GM23338 (cell line): ENCODE results near the gene KRTAP13-1. TPM values are rescaled to one million over a fixed set of nuclear protein-coding genes. Genes with fewer than 3 reads are reported as not detected.

Experiments used
- ATAC-seq: fragments of 200-7000 bp; cut with Tn5 transposase; 3 replicates; pipeline ENCODE4 v1.9.1; 2020
- DNase-seq: peaks from one replicate; pipeline ENCODE4 v3.0.0-alpha.2; 2015; ENCODE audit warnings: low spot score
- H2AFZ ChIP-seq: fragments of 200-600 bp; sonication (generic); 2 replicates; pipeline ENCODE4 v1.8.0; 2016; ENCODE audit warnings: antibody characterized with exemption, mild to moderate bottlenecking, moderate library complexity
- H3F3A ChIP-seq: fragments of 200-600 bp; sonication (generic); replicated peaks from 2 replicates; pipeline ENCODE4 v1.8.0; 2017; ENCODE audit warnings: antibody characterized with exemption, mixed run types, low read depth
- H3K27ac ChIP-seq: fragments of 200-600 bp; sonication (generic); 2 replicates; pipeline ENCODE4 v1.6.1; 2016; ENCODE audit warnings: low read depth
- H3K27me3 ChIP-seq: fragments of 200-600 bp; sonication (generic); 2 replicates; pipeline ENCODE4 v1.8.0; 2016; ENCODE audit warnings: mild to moderate bottlenecking, mixed run types, moderate library complexity; ENCODE audit not compliant: insufficient read depth
- H3K36me3 ChIP-seq: fragments of 200-600 bp; sonication (generic); 2 replicates; pipeline ENCODE4 v1.8.0; 2016; ENCODE audit warnings: mild to moderate bottlenecking; ENCODE audit not compliant: insufficient read depth
- H3K4me1 ChIP-seq: fragments of 200-600 bp; sonication (generic); 2 replicates; pipeline ENCODE4 v1.8.0; 2016; ENCODE audit warnings: mild to moderate bottlenecking, moderate library complexity; ENCODE audit not compliant: insufficient read depth
- H3K4me2 ChIP-seq: fragments of 200-600 bp; sonication (generic); 2 replicates; pipeline ENCODE4 v1.7.1; 2017; ENCODE audit warnings: mixed run types
- H3K4me3 ChIP-seq: fragments of 200-600 bp; sonication (generic); 2 replicates; pipeline ENCODE4 v1.6.1; 2016; ENCODE audit warnings: mixed run types
- H3K79me2 ChIP-seq: fragments of 200-600 bp; sonication (generic); replicated peaks from 2 replicates; pipeline ENCODE4 v1.8.0; 2017; ENCODE audit warnings: mild to moderate bottlenecking; ENCODE audit not compliant: insufficient read depth
- H3K9me2 ChIP-seq: fragments of 200-600 bp; sonication (generic); 2 replicates; pipeline ENCODE4 v1.8.0; 2017; ENCODE audit not compliant: insufficient read depth
- H4K20me1 ChIP-seq: fragments of 200-600 bp; sonication (generic); replicated peaks from 2 replicates; pipeline ENCODE4 v1.8.0; 2017; ENCODE audit warnings: mild to moderate bottlenecking; ENCODE audit not compliant: insufficient read depth
- H3K27ac Mint-ChIP-seq: 2 replicates; pipeline ENCODE4 v1.8.0; 2020; ENCODE audit warnings: inconsistent platforms, mild to moderate bottlenecking, moderate library complexity, mixed read lengths
- H3K27me3 Mint-ChIP-seq: 3 replicates; pipeline ENCODE4 v1.8.0; 2022; ENCODE audit warnings: low read depth, mild to moderate bottlenecking, moderate library complexity, mixed read lengths, inconsistent platforms; ENCODE audit not compliant: insufficient read depth, poor library complexity
- H3K36me3 Mint-ChIP-seq: 3 replicates; pipeline ENCODE4 v1.8.0; 2021; ENCODE audit warnings: low read depth, mild to moderate bottlenecking, inconsistent platforms, moderate library complexity, mixed read lengths
- H3K4me1 Mint-ChIP-seq: 3 replicates; pipeline ENCODE4 v1.8.0; 2020; ENCODE audit warnings: mild to moderate bottlenecking, inconsistent platforms, mixed read lengths
- H3K4me3 Mint-ChIP-seq: 3 replicates; pipeline ENCODE4 v1.8.0; 2021; ENCODE audit warnings: moderate library complexity, mild to moderate bottlenecking, inconsistent platforms, mixed read lengths
- H3K9me3 Mint-ChIP-seq: 3 replicates; pipeline ENCODE4 v1.8.0; 2020; ENCODE audit warnings: moderate library complexity, mild to moderate bottlenecking, inconsistent platforms, mixed read lengths
- CREB1 ChIP-seq: fragments of 250-450 bp; sonication (Bioruptor Pico); IDR thresholded peaks from 2 replicates; pipeline ENCODE4 v1.5.0; 2020; ENCODE audit warnings: low read depth, mild to moderate bottlenecking, moderate library complexity
- EZH2 ChIP-seq: fragments of 200-600 bp; sonication (generic); IDR thresholded peaks from one replicate; pipeline ENCODE4 v1.8.0; 2017; ENCODE audit warnings: antibody characterized with exemption, mild to moderate bottlenecking, low read depth; ENCODE audit not compliant: unreplicated experiment
- EZH2phosphoT487 ChIP-seq: fragments of 200-600 bp; sonication (generic); IDR thresholded peaks from one replicate; pipeline ENCODE4 v1.8.1; 2018; ENCODE audit warnings: antibody characterized with exemption; ENCODE audit not compliant: unreplicated experiment
- NANOG ChIP-seq: IDR thresholded peaks from 2 replicates; pipeline ENCODE4 v1.6.1; 2016; ENCODE audit warnings: antibody characterized with exemption, borderline replicate concordance
- POLR2AphosphoS5 ChIP-seq: IDR thresholded peaks from 2 replicates; pipeline ENCODE4 v1.6.1; 2016; ENCODE audit warnings: antibody characterized with exemption, low read depth
- REST ChIP-seq: IDR thresholded peaks from one replicate; pipeline ENCODE4 v1.6.1; 2018; ENCODE audit warnings: antibody characterized with exemption; ENCODE audit not compliant: unreplicated experiment
- ZNF114 ChIP-seq: fragments of 250-450 bp; sonication (Bioruptor Pico); IDR thresholded peaks from 2 replicates; pipeline ENCODE4 v1.5.0; 2020; ENCODE audit warnings: mild to moderate bottlenecking, moderate library complexity
- ZNF462 ChIP-seq: fragments of 250-450 bp; sonication (Bioruptor Pico); IDR thresholded peaks from 2 replicates; pipeline ENCODE4 v1.5.0; 2020; ENCODE audit warnings: mild to moderate bottlenecking, moderate library complexity
- polyA plus RNA-seq: library from polyadenylated mRNA; unstranded; fragments of >200 nt; fragmentation: Nextera tagmentation; extraction: Ambion mirVana; gene quantifications from 2 replicates; pipeline ENCODE4 v1.2.1, GENCODE V29; 2016
- total RNA-seq: library from RNA; depleted of rRNA; stranded (reverse); fragments of >200 nt; shearing (Covaris generic); gene quantifications from 2 replicates; pipeline ENCODE4 v1.2.3, GENCODE V29; 2014

The KRTAP13-1 gene
- total and polyA plus RNA-seq, 2 experiments from 2014 or later, result not detected

- TF ChIP-seq ZNF462, result no peak
Observed at GRCh38 chr21:30354308-30355005, 41.4 kb upstream of the KRTAP13-1 start (continued).

- Mint-ChIP-seq H3K9me3 (no peaks in the 10 kb centered on the region), H3K27me3 (no peaks in the 10 kb centered on the region), H3K36me3 (no peaks in the 10 kb centered on the region), H3K4me1 (no peaks in the 10 kb centered on the region), H3K27ac (no peak overlapping the region), H3K4me3 (no peak overlapping the region)
- Histone ChIP-seq H3K9me2 (peaks cover 2% of the 10 kb centered on the region; the same call in 1 of the 2 replicates), H3K4me2 (no peak overlapping the region), H3K79me2 (no peaks in the 10 kb centered on the region), H3K4me1 (no peaks in the 10 kb centered on the region), H3K27ac (no peak overlapping the region), H2AFZ (no peak overlapping the region), H3F3A (no peaks in the 10 kb centered on the region), H3K36me3 (no peaks in the 10 kb centered on the region), H3K4me3 (no peak overlapping the region), H3K27me3 (no peaks in the 10 kb centered on the region), H4K20me1 (no peaks in the 10 kb centered on the region)
- no peak for ATAC-seq
- TF ChIP-seq CREB1 (CRISPR knock-in tag) (no peak), ZNF114 (CRISPR knock-in tag) (no peak), EZH2phosphoT487 (no peak), REST (no peak), EZH2 (no peak), NANOG (no peak), POLR2AphosphoS5 (no peak)
- DNase-seq, result no peak
Observed at GRCh38 chr21:30355906-30356305, 39.9 kb upstream of the KRTAP13-1 start.
